GM06990 (cell line): Measurements from ENCODE around the gene SPATA13.

Experiments
- DNase-seq: peaks from one replicate; pipeline ENCODE4 v3.0.0-alpha.2; 2011; ENCODE audit not compliant: insufficient read length; ENCODE audit errors: extremely low read depth
- H3K27me3 ChIP-seq: replicated peaks from 2 replicates; pipeline ENCODE4 v1.6.0; 2011; ENCODE audit warnings: low read length; ENCODE audit not compliant: control insufficient read depth, insufficient read depth
- H3K36me3 ChIP-seq: 2 replicates; pipeline ENCODE4 v1.5.1; 2011; ENCODE audit warnings: low read length; ENCODE audit not compliant: control insufficient read depth, insufficient read depth
- H3K4me3 ChIP-seq: replicated peaks from 2 replicates; pipeline ENCODE4 v1.5.1; 2011; ENCODE audit warnings: low read depth, mild to moderate bottlenecking, control low read depth, low read length
- TF ChIP-seq, protein P1 (sequence below): IDR thresholded peaks from 2 replicates; pipeline ENCODE4 v1.5.1; 2011; ENCODE audit warnings: low read length, control low read depth, mild to moderate bottlenecking, inconsistent platforms; ENCODE audit not compliant: insufficient read depth, poor library complexity, severe bottlenecking

Gene SPATA13

DNA sequence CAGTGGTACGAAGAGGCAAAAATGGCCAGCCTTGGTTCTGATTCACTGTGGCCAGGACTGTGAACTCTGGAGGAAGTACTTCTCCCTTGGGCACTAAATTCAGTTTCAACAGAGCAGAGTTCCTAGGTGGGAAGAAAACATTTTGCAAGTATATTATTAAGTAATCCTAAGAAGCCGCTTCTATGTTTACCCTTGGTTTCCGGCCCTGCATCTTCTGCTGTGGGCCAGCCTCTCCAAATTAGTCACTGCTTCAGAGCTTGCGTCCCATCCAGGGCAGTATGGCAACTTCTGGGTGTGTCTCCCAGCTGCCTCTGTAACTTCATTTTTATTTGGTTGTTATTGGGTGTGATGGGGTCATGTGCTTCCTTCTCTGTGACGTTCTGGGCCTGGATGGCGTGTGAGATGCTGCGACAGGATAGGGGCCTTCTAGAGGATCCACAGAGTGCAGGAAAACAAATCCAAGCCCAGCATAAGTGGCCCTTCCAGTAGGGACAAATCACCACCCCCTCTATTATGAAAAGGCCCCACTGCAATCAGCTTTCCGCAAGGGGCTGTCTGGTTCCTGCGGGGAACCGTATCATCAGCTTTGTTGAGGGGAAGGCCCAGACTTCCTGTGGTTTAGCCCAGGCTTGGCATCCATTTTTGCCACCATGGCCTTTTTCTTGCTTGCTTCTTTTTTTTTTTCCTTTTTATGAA lies 93.8 kb downstream of the SPATA13 start:
- Histone ChIP-seq H3K36me3 (no peaks in the 10 kb centered on the region), H3K4me3 (no peak overlapping the region), H3K27me3 (no peaks in the 10 kb centered on the region)
- no peak for DNase-seq
- TF ChIP-seq, protein P1, sequence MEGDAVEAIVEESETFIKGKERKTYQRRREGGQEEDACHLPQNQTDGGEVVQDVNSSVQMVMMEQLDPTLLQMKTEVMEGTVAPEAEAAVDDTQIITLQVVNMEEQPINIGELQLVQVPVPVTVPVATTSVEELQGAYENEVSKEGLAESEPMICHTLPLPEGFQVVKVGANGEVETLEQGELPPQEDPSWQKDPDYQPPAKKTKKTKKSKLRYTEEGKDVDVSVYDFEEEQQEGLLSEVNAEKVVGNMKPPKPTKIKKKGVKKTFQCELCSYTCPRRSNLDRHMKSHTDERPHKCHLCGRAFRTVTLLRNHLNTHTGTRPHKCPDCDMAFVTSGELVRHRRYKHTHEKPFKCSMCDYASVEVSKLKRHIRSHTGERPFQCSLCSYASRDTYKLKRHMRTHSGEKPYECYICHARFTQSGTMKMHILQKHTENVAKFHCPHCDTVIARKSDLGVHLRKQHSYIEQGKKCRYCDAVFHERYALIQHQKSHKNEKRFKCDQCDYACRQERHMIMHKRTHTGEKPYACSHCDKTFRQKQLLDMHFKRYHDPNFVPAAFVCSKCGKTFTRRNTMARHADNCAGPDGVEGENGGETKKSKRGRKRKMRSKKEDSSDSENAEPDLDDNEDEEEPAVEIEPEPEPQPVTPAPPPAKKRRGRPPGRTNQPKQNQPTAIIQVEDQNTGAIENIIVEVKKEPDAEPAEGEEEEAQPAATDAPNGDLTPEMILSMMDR, result no peak

DNA sequence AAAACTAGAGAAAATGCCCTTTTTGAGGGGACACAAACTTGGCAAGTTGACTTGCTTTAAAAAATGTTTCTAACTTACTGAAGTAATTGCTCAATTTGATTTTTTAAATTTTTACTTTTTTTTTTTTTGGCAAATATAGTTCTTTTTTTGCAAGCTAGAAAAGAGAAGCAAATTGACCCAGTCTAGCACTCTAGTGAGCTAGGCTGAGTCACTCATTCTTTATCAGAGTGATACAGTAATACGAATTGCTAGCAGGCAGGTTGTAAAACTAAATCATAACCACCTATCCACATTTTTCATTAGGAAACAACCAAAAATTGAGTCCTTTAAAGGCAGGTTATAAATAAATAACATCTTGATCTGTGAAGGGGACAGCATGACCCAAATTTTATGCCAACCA lies 97.0 kb downstream of the SPATA13 start:
- no peak for DNase-seq
- Histone ChIP-seq H3K27me3 (no peaks in the 10 kb centered on the region), H3K36me3 (no peaks in the 10 kb centered on the region), H3K4me3 (no peak overlapping the region)
- TF ChIP-seq, protein P1, result no peak

DNA sequence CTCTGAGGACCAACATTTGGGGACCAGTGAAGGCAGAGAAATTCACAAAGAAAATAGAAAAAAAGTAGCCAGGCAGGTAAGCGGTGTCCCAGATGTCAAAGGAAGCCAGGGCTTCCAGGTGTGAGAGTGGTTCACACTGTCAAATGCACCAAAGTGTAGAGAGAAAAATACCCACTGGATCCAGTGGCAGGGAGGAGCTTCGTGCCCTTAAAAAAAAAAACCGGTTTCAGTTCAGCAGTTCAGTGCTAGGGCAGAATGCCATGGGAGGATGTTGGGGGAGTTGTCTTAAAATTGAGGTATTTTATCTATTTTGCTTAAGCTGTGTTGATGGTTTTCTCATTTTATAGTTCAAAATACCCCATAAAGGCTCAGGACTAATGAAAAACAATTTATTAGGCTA lies 101.0 kb downstream of the SPATA13 start:
- no peak for DNase-seq
- Histone ChIP-seq H3K4me3 (no peak overlapping the region), H3K27me3 (no peaks in the 10 kb centered on the region), H3K36me3 (no peaks in the 10 kb centered on the region)
- TF ChIP-seq, protein P1, result no peak

DNA sequence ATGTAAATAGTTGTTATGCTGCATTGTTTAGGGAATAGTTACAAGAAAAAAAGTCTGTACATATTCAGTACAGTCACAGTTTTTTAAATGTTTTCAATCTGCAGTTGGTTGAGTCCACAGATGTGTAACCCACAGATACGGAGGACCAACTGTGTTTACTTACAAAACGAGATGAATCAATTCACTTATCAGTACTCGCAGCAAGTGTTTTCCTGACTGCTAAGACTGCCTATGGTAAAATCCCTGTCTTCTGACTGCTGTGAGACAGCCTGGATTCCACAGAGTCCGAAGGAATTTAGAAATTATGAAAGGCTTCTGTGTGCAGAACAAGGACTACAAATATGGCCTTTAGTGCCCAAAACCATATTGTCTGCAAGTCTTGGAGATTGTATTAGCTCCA lies 103.1 kb downstream of the SPATA13 start:
- Histone ChIP-seq H3K36me3 (no peaks in the 10 kb centered on the region), H3K4me3 (no peak overlapping the region), H3K27me3 (no peaks in the 10 kb centered on the region)
- TF ChIP-seq, protein P1, result no peak
- DNase-seq, result no peak

DNA sequence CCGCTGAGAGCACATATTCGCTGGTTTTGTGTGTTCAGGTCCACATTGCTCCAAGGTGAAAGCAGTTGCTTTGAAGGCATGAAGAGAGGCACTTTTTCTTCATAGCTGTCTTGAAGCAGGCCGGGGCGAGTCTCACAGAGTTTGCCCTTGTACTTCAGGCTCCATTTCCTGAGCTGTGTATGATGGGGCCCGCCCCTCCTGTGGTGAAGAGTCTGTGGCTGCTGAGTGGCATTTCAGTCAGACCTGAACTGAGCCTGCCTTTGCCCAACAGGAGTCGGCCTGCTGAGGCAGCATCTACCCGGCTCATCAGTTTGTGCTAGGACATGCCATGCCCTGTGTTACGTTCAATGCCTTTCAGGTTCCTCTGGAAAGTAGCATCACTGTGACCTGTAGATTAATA lies 104.5 kb downstream of the SPATA13 start:
- Histone ChIP-seq H3K4me3 (no peak overlapping the region), H3K36me3 (no peaks in the 10 kb centered on the region), H3K27me3 (no peaks in the 10 kb centered on the region)
- TF ChIP-seq, protein P1, result no peak
- DNase-seq, result no peak

DNA sequence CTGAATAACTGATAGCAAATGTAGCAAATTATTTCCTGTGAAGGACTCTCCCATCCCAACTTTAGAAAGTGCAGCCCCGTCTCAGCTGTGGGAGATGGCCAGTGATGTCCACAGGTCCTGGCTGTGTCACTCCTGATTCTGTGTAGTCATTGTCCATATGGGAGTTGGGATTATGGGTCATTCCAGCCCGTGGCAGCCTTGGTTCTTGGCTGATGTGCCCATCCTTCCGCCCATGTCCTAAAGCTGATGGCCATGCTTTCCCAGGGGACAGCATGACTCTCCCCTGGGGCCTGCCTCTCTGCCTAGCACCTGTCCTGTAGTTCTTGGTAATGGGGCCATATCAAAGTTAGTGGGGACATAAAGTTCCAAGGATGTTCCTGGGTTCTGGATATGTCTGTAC lies 104.9 kb downstream of the SPATA13 start:
- TF ChIP-seq, protein P1, result no peak
- no peak for DNase-seq
- H3K27me3 ChIP-seq, result no peaks in the 10 kb centered on the region
- no peak overlapping the region for H3K4me3 ChIP-seq
- no peaks in the 10 kb centered on the region for H3K36me3 ChIP-seq
